GF-D8 (cell line): Measurements from ENCODE around the gene FRMD8.

Experiments used
- DNase-seq: peaks from one replicate; lab custom pipeline; 2025; lab: John Stamatoyannopoulos, UW

Gene FRMD8

GRCh38 chr11:65425105-65425970 is 38.9 kb downstream of the FRMD8 start:
- DNase-seq, result peak; percentile 63

- peak; percentile 95 for DNase-seq
Observed at GRCh38 chr11:65425971-65426838, 39.8 kb downstream of the FRMD8 start.

- DNase-seq, result no peak
Observed at GRCh38 chr11:65426839-65427690, 40.6 kb downstream of the FRMD8 start.

GRCh38 chr11:65427691-65428577 is 41.5 kb downstream of the FRMD8 start:
- no peak for DNase-seq

GRCh38 chr11:65428578-65429067 is 42.2 kb downstream of the FRMD8 start:
- DNase-seq, result no peak

GRCh38 chr11:65429068-65429681 is 42.7 kb downstream of the FRMD8 start:
- DNase-seq, result no peak

GRCh38 chr11:65429724-65430405 is 43.4 kb downstream of the FRMD8 start:
- peak; percentile 74 for DNase-seq

- DNase-seq, result no peak
Observed at GRCh38 chr11:65430406-65431217, 44.2 kb downstream of the FRMD8 start.

- no peak for DNase-seq
Observed at GRCh38 chr11:65431451-65432099, 45.1 kb downstream of the FRMD8 start.

GRCh38 chr11:65432100-65432650 is 45.7 kb downstream of the FRMD8 start:
- DNase-seq, result no peak

GRCh38 chr11:65432686-65433582 is 46.5 kb downstream of the FRMD8 start:
- DNase-seq, result peak; percentile 23

- DNase-seq, result no peak
Observed at GRCh38 chr11:65433657-65434056, 47.2 kb downstream of the FRMD8 start.

GRCh38 chr11:65434057-65434666 is 47.7 kb downstream of the FRMD8 start:
- DNase-seq, result no peak

GRCh38 chr11:65434667-65435410 is 48.4 kb downstream of the FRMD8 start:
- DNase-seq, result no peak

- no peak for DNase-seq
Observed at GRCh38 chr11:65435411-65435931, 49.0 kb downstream of the FRMD8 start.
